ENCODE data around the gene HAUS8. TPM values are rescaled to one million over a fixed set of nuclear protein-coding genes. Genes with fewer than 3 reads are reported as not detected.

Gene HAUS8
- total and polyA plus RNA-seq, 2 of the 13 experiments (the other 11 are each of a cell fraction or from before 2014, with no cell fraction given): 7.8 to 17.5 TPM

DNA sequence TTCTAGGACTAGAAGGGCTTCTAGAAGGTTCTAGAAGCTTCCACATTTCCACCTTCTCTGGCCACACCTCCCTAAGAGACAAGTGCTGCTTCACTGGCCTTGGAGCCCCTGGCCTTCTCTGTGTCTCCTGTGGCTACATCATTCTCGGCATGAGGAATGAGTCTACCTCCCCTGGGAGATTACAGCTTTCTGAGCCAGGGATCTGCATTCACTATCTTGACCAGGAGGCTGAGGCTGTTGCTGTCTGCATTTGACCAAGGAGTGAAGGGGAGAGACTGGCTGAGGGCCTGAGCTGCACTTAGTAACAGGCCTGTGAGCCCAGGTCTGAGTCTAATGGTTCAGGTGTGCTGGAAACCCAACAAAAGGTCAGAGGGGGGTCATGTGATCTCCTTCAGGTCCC lies 53.9 kb downstream of the HAUS8 start:
- no TSS peak for BruUV-seq (replicated peaks)
- ChIA-PET POLR2A (no interaction called here), CTCF (ENCODE audit: low intra/inter-chr PET ratio, low total read pairs) (no interaction called here)
- Histone ChIP-seq H3K36me3 (replicated peaks in 1 of 2; ENCODE audit: control insufficient read depth in 1 of 2, insufficient read depth in 2 of 2, low read length in 2 of 2) (no peaks in the 10 kb centered on the region), H3K27ac (ENCODE audit: extremely low read length, insufficient read depth, low read length) (no peak overlapping the region), H4K20me1 (ENCODE audit: insufficient read depth, low read length) (no peaks in the 10 kb centered on the region), H3K9me3 (ENCODE audit: low read length) (no peaks in the 10 kb centered on the region), H3K27me3 (ENCODE audit: control insufficient read depth in 1 of 2, insufficient read depth in 2 of 2, low read length in 2 of 2) (peaks cover 2 to 23% of the 10 kb centered on the region in 2 experiments; a peak in 4 of 5 replicates), H3K4me2 (ENCODE audit: low read depth, low read length) (no peak overlapping the region), H3K9ac (ENCODE audit: insufficient read depth, low read depth, low read length) (no peak overlapping the region), H3K4me3 (replicated peaks in 1 of 3; ENCODE audit: insufficient read depth in 1 of 3, low read depth in 2 of 3, low read length in 3 of 3) (no peak overlapping the region), H2AFZ (ENCODE audit: low read length) (no peak overlapping the region), H3K79me2 (ENCODE audit: insufficient read depth, low read length) (no peaks in the 10 kb centered on the region), H3K4me1 (ENCODE audit: insufficient read depth, low read length) (no peaks in the 10 kb centered on the region)
- DNase-seq (ENCODE audit: low spot score) (no peak), FAIRE-seq (no peak), ATAC-seq (no peak)
- in situ Hi-C loops (cut with HindIII; ENCODE audit: extremely low pct_ligation_motif_present, low pct_unique_long_range_greater_than_20kb) (no loop called here), intact Hi-C loops (cut with micrococcal nuclease; ENCODE audit: unreplicated experiment) (no loop called here)
- TF ChIP-seq ZNF576 (CRISPR knock-in tag; IDR thresholded peaks at IDR 0.05): no peak
- no peak for TF ChIP-seq RFX3 (CRISPR knock-in tag; IDR thresholded peaks at IDR 0.05)
- no peak for TF ChIP-seq GPN1 (CRISPR knock-in tag; IDR thresholded peaks at IDR 0.05; ENCODE audit: borderline replicate concordance)
- TF ChIP-seq MIXL1 (CRISPR knock-in tag; IDR thresholded peaks at IDR 0.05): no peak
- no peak for TF ChIP-seq TCF7 (IDR thresholded peaks at IDR 0.05; ENCODE audit: low read depth)
- no peak for TF ChIP-seq HNRNPUL1 (IDR thresholded peaks at IDR 0.05; ENCODE audit: low read depth, low read length)
- TF ChIP-seq ZBTB43 (CRISPR knock-in tag; conservative IDR thresholded peaks at IDR 0.05): no peak
- TF ChIP-seq ATAD3A (CRISPR knock-in tag; IDR thresholded peaks at IDR 0.05): no peak
- no peak for TF ChIP-seq MYC (CRISPR knock-in tag; IDR thresholded peaks at IDR 0.05; ENCODE audit: borderline replicate concordance)
- TF ChIP-seq, protein P1, sequence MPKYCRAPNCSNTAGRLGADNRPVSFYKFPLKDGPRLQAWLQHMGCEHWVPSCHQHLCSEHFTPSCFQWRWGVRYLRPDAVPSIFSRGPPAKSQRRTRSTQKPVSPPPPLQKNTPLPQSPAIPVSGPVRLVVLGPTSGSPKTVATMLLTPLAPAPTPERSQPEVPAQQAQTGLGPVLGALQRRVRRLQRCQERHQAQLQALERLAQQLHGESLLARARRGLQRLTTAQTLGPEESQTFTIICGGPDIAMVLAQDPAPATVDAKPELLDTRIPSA (CRISPR knock-in tag; IDR thresholded peaks at IDR 0.05; ENCODE audit: borderline replicate concordance): no peak
- no peak for TF ChIP-seq ZNF33B (CRISPR knock-in tag; IDR thresholded peaks at IDR 0.05)
- TF ChIP-seq ZBTB38 (CRISPR knock-in tag; IDR thresholded peaks at IDR 0.05): no peak
- TF ChIP-seq ZNF674 (CRISPR knock-in tag; IDR thresholded peaks at IDR 0.05; ENCODE audit: low read depth): no peak
- no peak for TF ChIP-seq FOSL1 (CRISPR knock-in tag; IDR thresholded peaks at IDR 0.05; ENCODE audit: borderline replicate concordance)
- TF ChIP-seq ZNF558 (CRISPR knock-in tag; IDR thresholded peaks at IDR 0.05; ENCODE audit: borderline replicate concordance): no peak
- 14% methylated on average over 1 of the region's 1 CpG for WGBS (ENCODE audit: low lambda C conversion rate)

All from HepG2 (cell line).